Hepatocyte (in vitro differentiated cells): ENCODE measurements around the gene FUT6.
"Not testable (repeated sequence)": the region's sequence is repeated elsewhere in the genome, so short reads cannot be mapped to it uniquely, and the experiment has no call there.

ENCODE experiments used
- EZH2 ChIP-seq: fragments of 200-600 bp; sonication (generic); IDR thresholded peaks from 2 replicates; pipeline ENCODE4 v1.6.1; 2016; ENCODE audit warnings: antibody characterized with exemption, mild to moderate bottlenecking, borderline replicate concordance
- EZH2phosphoT487 ChIP-seq: fragments of 200-600 bp; sonication (generic); IDR thresholded peaks from one replicate; pipeline ENCODE4 v1.6.1; 2018; ENCODE audit warnings: antibody characterized with exemption, mild to moderate bottlenecking, low read depth, moderate library complexity; ENCODE audit not compliant: unreplicated experiment, severe bottlenecking
- TF ChIP-seq, protein P1 (sequence below): fragments of 200-600 bp; sonication (generic); IDR thresholded peaks from 2 replicates; pipeline ENCODE4 v1.5.1; 2016; ENCODE audit warnings: antibody characterized with exemption, mild to moderate bottlenecking; ENCODE audit not compliant: poor library complexity

DNA sequence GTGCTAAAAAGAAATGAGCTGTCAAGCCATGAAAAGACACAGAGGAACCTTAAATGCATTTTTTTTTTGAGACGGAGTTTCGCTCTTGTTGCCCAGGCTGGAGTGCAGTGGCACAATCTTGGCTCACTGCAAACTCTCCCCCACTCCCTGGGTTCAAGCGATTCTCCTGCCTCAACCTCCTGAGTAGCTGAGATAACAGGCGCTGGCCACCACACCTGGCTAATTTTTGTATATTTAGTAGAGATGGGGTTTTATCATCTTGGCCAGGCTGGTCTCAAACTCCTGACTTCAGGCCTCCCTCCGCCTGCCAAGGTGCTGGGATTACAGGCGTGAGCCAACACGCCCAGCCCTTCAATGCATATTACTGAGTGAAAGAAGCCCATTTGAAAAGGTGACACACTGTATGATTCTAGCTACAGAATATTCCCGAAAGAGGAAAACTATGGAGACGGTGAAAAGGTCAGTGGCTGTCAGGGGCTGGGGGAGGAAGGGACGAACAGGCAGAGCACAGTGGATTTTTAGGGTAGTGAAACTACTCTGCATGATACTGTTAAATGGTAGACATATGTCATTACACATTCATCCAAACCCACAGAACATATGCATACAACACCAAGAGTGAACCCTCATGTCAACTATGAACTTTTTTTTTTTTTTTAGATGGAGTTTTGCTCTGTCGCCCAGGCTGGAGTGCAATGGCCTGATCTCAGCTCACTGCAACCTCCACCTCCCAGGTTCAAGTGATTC lies 44.7 kb upstream of the FUT6 start:
- TF ChIP-seq EZH2, EZH2phosphoT487: not testable (repeated sequence)
- TF ChIP-seq, protein P1, sequence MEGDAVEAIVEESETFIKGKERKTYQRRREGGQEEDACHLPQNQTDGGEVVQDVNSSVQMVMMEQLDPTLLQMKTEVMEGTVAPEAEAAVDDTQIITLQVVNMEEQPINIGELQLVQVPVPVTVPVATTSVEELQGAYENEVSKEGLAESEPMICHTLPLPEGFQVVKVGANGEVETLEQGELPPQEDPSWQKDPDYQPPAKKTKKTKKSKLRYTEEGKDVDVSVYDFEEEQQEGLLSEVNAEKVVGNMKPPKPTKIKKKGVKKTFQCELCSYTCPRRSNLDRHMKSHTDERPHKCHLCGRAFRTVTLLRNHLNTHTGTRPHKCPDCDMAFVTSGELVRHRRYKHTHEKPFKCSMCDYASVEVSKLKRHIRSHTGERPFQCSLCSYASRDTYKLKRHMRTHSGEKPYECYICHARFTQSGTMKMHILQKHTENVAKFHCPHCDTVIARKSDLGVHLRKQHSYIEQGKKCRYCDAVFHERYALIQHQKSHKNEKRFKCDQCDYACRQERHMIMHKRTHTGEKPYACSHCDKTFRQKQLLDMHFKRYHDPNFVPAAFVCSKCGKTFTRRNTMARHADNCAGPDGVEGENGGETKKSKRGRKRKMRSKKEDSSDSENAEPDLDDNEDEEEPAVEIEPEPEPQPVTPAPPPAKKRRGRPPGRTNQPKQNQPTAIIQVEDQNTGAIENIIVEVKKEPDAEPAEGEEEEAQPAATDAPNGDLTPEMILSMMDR: not testable (repeated sequence)
